Fibroblast of gingiva (primary cell): ENCODE results near the gene SLC25A39.
"Not testable (repeated sequence)": the region's sequence is repeated elsewhere in the genome, so short reads cannot be mapped to it uniquely, and the experiment has no call there.

Experiments
- DNase-seq: peaks from one replicate; pipeline ENCODE4 v3.0.0-alpha.2; 2011; ENCODE audit warnings: low read depth

SLC25A39 gene, protein sequence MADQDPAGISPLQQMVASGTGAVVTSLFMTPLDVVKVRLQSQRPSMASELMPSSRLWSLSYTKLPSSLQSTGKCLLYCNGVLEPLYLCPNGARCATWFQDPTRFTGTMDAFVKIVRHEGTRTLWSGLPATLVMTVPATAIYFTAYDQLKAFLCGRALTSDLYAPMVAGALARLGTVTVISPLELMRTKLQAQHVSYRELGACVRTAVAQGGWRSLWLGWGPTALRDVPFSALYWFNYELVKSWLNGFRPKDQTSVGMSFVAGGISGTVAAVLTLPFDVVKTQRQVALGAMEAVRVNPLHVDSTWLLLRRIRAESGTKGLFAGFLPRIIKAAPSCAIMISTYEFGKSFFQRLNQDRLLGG

DNA sequence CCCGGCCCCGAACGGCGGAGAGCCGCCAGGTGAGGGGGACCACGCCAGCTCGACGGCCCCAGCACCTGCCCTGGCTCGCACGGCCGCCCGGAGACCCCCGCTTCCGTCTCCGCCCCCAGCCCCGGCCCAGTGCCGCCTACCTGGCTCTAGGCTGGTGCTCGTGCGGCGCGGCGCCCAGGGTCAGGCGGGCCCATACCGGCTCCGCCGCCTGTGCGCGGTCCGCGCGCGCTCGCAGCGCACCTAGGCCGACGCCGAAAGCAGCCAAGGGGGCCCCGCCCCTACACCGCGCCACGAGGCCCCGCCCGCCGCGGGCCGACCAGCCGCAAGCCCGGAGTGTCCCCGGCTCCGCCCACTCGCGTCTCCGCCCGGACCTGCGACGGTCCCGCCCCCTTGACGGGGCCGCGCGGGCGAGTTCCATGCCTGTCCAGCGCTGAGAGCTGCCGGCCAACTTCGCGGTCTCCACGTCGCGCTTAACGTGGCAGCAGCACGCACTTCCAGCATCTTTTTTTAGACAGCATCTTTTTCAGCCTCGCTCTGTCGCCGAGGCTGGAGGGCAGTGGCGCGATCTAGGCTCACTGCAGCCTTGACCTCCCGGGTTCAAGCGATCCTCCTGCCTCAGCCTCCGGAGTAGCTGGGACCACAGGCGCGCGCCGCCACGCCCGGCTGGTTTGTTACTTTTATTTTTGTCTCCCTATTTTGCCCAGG lies at the start of gene SLC25A39:
TSS of gene SLC25A39 (minus strand) at position 253 of the 705 bp plus-strand sequence. CDS start 1,261 bp downstream, outside the sequence.
- DNase-seq = peak; percentile 95

DNA sequence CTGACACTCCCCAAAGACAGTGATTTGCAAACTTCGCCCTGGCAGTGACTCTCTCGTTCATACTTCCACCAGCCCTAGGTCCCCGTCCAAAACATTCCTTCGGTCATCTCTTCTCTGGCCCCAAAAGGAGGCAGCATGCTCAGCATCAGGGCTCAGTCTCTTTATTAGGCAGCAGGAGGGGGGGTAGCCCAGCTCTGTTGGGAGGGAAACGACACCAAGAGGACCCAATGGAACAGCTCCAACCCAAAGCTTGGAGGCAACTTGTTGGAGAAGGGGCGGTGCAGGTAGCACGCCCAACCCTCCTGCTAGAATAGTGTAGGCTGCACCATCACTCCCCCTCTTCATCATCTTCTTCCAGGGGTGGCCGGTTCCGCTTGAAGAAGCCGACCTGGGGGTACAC lies 47.4 kb upstream of the SLC25A39 start:
- DNase-seq = no peak

- not testable (repeated sequence) for DNase-seq
These were observed 44.9 kb upstream of the SLC25A39 start for GRCh38 chr17:44369414-44370023.

GRCh38 chr17:44368391-44369243 lies 44.0 kb upstream of the SLC25A39 start:
- DNase-seq = not testable (repeated sequence)

GRCh38 chr17:44367231-44367979 lies 42.8 kb upstream of the SLC25A39 start:
- DNase-seq = no peak

DNA sequence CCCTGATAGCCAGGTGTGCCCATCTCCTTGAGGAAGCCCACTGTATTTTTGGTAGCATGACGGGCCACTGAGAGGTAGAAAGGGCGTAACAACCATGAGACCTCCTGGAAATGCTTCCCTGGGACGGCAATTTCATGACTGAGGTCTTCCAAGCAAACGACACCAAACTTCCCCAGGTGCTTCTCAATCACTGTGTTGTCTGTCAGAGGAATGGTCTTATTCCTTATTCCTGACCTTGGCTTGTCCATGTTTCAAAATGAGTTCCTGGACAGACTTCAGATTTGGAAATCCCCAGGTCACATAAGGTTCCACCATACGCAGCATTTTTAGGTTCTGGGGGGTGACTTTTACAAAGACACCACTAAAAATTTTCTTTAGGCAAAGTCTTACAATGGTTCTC lies 40.4 kb upstream of the SLC25A39 start:
- DNase-seq = not testable (repeated sequence)

DNA sequence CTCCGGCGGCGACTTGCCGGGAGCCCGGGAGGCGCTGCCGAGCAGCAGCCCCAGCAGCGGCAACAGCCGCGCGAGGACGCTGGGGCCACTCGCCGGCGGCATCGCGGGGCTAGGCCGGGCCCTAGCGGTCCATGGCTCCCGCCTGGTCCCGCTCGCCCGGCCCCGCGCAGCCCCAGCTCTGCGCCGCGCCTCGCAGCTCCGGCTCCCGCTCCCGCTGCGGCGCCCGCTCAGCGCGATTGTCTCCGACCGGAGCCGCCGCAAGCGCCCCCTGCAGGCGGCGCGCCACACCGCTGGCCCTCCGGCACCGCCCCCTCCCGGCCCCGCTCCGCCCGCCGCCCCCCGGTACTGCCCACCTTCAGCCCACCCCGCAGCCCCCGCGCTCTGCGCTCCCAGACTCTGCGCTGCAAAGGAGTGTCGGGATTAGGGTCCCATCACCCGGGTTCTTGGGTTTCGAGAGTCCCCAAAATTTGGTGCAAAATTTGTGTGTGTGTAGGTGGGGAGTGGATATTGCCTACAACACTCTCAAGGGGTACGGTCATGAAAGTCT lies 39.1 kb upstream of the SLC25A39 start, which contains the start of gene FAM171A2:
TSS of gene FAM171A2 (minus strand) at position 241 of the 547 bp plus-strand sequence. CDS start at position 102, 139 bp downstream.
- DNase-seq = peak; percentile 27

- DNase-seq = no peak
These were observed 38.5 kb upstream of the SLC25A39 start for GRCh38 chr17:44362949-44363612.

DNA sequence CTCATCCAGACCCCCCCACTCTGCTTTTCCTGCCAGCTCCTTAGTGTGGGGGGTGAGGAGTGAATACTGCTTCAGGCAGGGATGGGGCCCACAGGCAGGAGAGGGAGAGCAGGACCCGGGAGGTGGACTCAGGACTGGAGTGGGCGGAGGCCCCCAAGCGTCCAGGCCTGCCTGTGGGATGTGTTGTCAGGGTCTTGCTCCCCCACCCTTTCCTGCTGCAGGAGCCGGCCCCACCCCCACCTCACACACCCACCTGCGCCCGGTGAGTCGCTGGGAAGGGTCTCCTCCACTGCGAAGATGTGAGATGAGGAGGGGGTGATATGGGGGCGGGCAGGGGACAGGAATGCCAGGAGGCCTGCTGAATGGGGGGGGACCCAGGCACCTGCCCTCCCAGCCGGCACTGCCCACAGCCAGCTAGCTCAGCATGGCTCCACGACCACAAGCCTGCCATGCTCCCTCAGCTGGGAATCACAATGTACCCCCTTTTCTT lies 37.9 kb upstream of the SLC25A39 start:
- no peak for DNase-seq

GRCh38 chr17:44361292-44362260 lies 37.0 kb upstream of the SLC25A39 start:
- DNase-seq = no peak

- no peak for DNase-seq
These were observed 36.2 kb upstream of the SLC25A39 start for GRCh38 chr17:44360826-44361225.

GRCh38 chr17:44360144-44360533 lies 35.5 kb upstream of the SLC25A39 start:
- no peak for DNase-seq

GRCh38 chr17:44359458-44360143 lies 35.0 kb upstream of the SLC25A39 start:
- DNase-seq = no peak

GRCh38 chr17:44359006-44359405 lies 34.4 kb upstream of the SLC25A39 start:
- DNase-seq = no peak

GRCh38 chr17:44358066-44358465 lies 33.4 kb upstream of the SLC25A39 start:
- no peak for DNase-seq

- DNase-seq = no peak
These were observed 31.6 kb upstream of the SLC25A39 start for GRCh38 chr17:44356241-44356640.

DNA sequence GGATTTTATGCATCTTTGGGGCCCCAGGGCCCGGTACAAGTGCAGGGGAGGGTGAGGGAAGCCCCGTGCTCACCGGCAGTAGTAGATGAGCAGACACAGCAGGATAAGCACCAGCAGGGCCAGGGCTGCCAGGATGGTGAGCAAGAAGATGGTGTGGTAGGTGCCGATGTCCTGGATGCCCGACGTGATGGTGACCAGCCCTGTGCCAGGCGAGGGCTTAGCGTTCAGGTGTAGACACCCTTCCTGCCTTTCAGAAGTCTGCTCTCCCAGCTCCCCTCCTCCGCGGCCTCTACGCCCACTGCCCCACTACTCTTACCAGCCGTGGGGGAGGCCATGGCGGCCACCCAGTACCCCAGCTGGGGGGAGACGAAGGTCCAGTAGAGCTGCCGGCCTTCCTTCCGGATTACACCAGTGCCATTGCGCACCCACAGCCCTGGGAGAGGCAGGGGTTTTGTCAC lies 31.0 kb upstream of the SLC25A39 start:
- no peak for DNase-seq
